ENCODE results near the gene S100Z. TPM values are rescaled to one million over a fixed set of nuclear protein-coding genes. Genes with fewer than 3 reads are reported as not detected.
"Not testable (repeated sequence)": the region's sequence is repeated elsewhere in the genome, so short reads cannot be mapped to it uniquely, and the experiment has no call there.

S100Z gene
- total and polyA plus RNA-seq, 4 donors: 0.77 to 1.9 (median 1.5) TPM

DNA sequence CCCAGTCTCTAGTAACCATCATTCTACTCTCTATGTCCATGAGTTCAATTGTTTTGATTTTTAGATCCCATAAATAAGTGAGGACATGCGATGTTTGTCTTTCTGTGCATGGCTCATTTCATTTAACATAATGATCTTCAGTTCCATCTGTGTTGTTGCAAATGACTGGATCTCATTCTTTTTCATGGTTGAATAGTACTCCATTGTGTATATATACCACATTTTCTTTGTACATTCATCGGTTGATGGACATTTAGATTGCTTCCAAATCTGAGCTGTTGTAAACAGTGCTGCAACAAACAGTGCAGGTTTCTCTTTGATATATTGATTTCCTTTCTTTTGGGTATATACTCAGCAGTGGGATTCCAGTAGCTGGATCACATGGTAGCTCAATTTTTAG lies 46.4 kb downstream of the S100Z start:
- H3K4me1 ChIP-seq (ENCODE audit: control insufficient read depth in 5 of 5, insufficient read depth in 5 of 5, low read length in 5 of 5): no peaks in the 10 kb centered on the region
- no peak overlapping the region for H3K27ac ChIP-seq (ENCODE audit: low read depth in 1 of 2, low read length in 1 of 2)
- H3K27me3 ChIP-seq (ENCODE audit: control insufficient read depth in 3 of 3, insufficient read depth in 3 of 3, low read length in 2 of 3): no peaks in the 10 kb centered on the region
- no peak overlapping the region for H3K9ac ChIP-seq (ENCODE audit: insufficient read depth in 1 of 2, low read length in 2 of 2)
- WGBS, 2 donors: 97 to 98% methylated on average over 2 of the region's 2 CpGs
- H3K4me3 ChIP-seq: no peak overlapping the region
- TF ChIP-seq, protein P1, sequence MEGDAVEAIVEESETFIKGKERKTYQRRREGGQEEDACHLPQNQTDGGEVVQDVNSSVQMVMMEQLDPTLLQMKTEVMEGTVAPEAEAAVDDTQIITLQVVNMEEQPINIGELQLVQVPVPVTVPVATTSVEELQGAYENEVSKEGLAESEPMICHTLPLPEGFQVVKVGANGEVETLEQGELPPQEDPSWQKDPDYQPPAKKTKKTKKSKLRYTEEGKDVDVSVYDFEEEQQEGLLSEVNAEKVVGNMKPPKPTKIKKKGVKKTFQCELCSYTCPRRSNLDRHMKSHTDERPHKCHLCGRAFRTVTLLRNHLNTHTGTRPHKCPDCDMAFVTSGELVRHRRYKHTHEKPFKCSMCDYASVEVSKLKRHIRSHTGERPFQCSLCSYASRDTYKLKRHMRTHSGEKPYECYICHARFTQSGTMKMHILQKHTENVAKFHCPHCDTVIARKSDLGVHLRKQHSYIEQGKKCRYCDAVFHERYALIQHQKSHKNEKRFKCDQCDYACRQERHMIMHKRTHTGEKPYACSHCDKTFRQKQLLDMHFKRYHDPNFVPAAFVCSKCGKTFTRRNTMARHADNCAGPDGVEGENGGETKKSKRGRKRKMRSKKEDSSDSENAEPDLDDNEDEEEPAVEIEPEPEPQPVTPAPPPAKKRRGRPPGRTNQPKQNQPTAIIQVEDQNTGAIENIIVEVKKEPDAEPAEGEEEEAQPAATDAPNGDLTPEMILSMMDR (IDR thresholded peaks at IDR 0.05; ENCODE audit: control extremely low read depth, extremely low read depth): no peak
- H3K36me3 ChIP-seq (ENCODE audit: control insufficient read depth in 4 of 4, insufficient read depth in 4 of 4, low read length in 4 of 4): no peaks in the 10 kb centered on the region
- ATAC-seq (ENCODE audit: insufficient read depth, low FRiP score) (no peak), DNase-seq (no peak)
- H3K9me3 ChIP-seq (ENCODE audit: control insufficient read depth in 4 of 4, insufficient read depth in 3 of 4, low read length in 3 of 4): peaks cover 0 to 8% (median 2%) of the 10 kb centered on the region in 4 donors

DNA sequence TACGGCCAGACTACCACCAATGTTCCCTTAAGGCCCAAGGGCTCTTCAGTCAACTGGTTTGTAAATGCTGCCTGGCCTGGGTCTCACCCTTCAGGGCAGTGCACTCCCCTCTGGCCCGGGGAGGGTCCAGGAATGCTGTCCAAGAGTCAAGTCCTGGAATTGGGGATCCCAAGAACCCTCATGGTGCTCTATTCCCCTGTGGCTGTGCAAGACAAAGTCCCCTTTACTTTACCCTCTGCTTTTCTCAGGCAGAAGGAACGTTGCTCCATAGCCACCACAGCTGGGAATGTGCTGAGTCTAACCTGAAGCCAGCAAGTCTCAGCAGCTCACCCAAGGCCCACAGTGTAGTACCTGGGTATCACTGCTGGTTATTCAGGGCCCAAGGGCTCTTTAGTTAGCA lies 51.7 kb downstream of the S100Z start:
- Histone ChIP-seq H3K36me3 (ENCODE audit: control insufficient read depth in 4 of 4, insufficient read depth in 4 of 4, low read length in 4 of 4) (no peaks in the 10 kb centered on the region), H3K9me3 (ENCODE audit: control insufficient read depth in 4 of 4, insufficient read depth in 3 of 4, low read length in 3 of 4) (peaks cover 0 to 15% (median 4%) of the 10 kb centered on the region in 4 donors)
- no peak for DNase-seq

DNA sequence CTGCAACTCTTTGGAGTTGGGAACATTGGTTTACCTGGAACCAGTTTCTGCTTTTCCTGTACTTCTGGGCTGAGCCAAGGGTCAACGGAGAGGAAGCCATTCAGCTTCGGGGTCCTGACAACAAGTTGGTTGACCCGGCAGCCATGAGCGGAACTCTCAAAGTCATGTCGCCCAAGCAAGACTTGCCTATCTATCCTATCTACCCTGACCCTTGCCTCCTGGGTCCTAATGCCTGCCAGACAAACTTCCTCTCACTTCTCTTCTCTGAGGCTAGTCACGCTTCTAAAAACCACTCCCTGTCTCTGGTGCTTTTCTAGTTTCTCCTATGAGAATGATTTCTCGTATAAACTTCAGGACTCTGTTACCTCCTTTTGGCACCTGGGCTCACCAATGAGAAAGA lies 58.4 kb downstream of the S100Z start:
- no peak for DNase-seq
- no peak for ATAC-seq (ENCODE audit: insufficient read depth, low FRiP score)
- Histone ChIP-seq H3K9me3 (ENCODE audit: control insufficient read depth in 4 of 4, insufficient read depth in 3 of 4, low read length in 3 of 4) (no peaks in the 10 kb centered on the region), H3K4me1 (ENCODE audit: control insufficient read depth in 5 of 5, insufficient read depth in 5 of 5, low read length in 5 of 5) (no peaks in the 10 kb centered on the region), H3K4me3 (no peak overlapping the region), H3K9ac (ENCODE audit: insufficient read depth in 1 of 2, low read length in 2 of 2) (no peak overlapping the region), H3K27me3 (ENCODE audit: control insufficient read depth in 3 of 3, insufficient read depth in 3 of 3, low read length in 2 of 3) (no peaks in the 10 kb centered on the region), H3K36me3 (ENCODE audit: control insufficient read depth in 4 of 4, insufficient read depth in 4 of 4, low read length in 4 of 4) (no peaks in the 10 kb centered on the region), H3K27ac (ENCODE audit: low read depth in 1 of 2, low read length in 1 of 2) (no peak overlapping the region)
- 87 to 92% methylated on average over 7 of the region's 7 CpGs for WGBS, 2 donors
- TF ChIP-seq, protein P1 (IDR thresholded peaks at IDR 0.05; ENCODE audit: control extremely low read depth, extremely low read depth): no peak

More for the DNA sequence above, 51.7 kb downstream of the S100Z start:
- no peak overlapping the region for H3K4me3 ChIP-seq
- ATAC-seq (ENCODE audit: insufficient read depth, low FRiP score): no peak
- no peak overlapping the region for H3K9ac ChIP-seq (ENCODE audit: insufficient read depth in 1 of 2, low read length in 2 of 2)
- no peaks in the 10 kb centered on the region for H3K4me1 ChIP-seq (ENCODE audit: control insufficient read depth in 5 of 5, insufficient read depth in 5 of 5, low read length in 5 of 5)
- WGBS, 2 donors: 84 to 98% methylated on average over 3 of the region's 3 CpGs
- no peaks in the 10 kb centered on the region for H3K27me3 ChIP-seq (ENCODE audit: control insufficient read depth in 3 of 3, insufficient read depth in 3 of 3, low read length in 2 of 3)
- H3K27ac ChIP-seq (ENCODE audit: low read depth in 1 of 2, low read length in 1 of 2): no peak overlapping the region
- TF ChIP-seq, protein P1 (IDR thresholded peaks at IDR 0.05; ENCODE audit: control extremely low read depth, extremely low read depth): no peak

DNA sequence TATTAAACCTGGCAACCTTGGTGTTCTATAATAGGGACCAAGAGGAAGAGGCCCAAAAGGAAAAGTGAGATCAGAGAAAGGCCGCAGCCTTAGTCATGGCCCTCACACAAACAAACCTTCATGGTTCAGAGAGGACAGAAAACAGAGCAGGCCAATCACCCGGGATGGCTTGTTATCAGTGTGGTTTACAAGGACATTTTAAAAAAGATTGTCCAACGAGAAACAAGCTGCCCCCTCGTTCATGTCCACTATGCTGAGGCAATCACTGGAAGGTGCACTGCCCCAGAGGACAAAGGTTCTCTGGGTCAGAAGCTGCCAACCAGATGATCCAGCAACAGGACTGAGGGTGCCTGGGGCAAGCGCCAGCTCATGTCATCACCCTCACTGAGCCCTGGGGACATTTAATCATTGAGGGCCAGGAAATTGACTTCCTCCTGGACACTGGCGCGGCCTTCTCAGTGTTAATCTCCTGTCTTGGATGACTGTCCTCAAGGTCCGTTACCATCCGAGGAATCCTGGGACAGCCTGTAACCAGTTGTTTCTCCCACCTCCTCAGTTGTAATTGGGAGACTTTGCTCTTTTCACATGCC lies 60.6 kb downstream of the S100Z start:
- not testable (repeated sequence) for H3K27me3 ChIP-seq (ENCODE audit: control insufficient read depth in 3 of 3, insufficient read depth in 3 of 3, low read length in 2 of 3); H3K4me1 ChIP-seq (ENCODE audit: control insufficient read depth in 5 of 5, insufficient read depth in 5 of 5, low read length in 5 of 5); H3K4me3 ChIP-seq; H3K36me3 ChIP-seq (ENCODE audit: control insufficient read depth in 4 of 4, insufficient read depth in 4 of 4, low read length in 4 of 4); H3K9me3 ChIP-seq (ENCODE audit: control insufficient read depth in 4 of 4, insufficient read depth in 3 of 4, low read length in 3 of 4); H3K27ac ChIP-seq (ENCODE audit: low read depth in 1 of 2, low read length in 1 of 2); DNase-seq; ATAC-seq (ENCODE audit: insufficient read depth, low FRiP score); H3K9ac ChIP-seq (ENCODE audit: insufficient read depth in 1 of 2, low read length in 2 of 2)
- 85 to 87% methylated on average over 9 of the region's 9 CpGs for WGBS, 2 donors

DNA sequence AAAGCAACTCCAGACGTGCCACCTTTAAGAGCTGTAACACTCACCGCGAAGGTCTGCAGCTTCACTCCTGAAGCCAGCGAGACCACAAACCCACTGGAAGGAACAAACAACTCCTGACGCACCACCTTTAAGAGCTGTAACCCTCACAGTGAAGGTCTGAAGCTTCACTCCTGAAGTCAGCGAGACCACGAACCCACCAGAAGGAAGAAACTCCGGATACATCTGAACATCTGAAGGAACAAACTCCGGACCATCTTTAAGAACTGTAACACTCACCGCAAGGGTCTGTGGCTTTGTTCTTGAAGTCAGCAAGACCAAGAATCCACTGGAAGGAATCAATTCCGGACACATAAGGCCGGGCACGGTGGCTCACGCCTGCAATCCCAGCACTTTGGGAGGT lies 64.9 kb downstream of the S100Z start:
- not testable (repeated sequence) for H3K4me1 ChIP-seq (ENCODE audit: control insufficient read depth in 5 of 5, insufficient read depth in 5 of 5, low read length in 5 of 5); H3K27me3 ChIP-seq (ENCODE audit: control insufficient read depth in 3 of 3, insufficient read depth in 3 of 3, low read length in 2 of 3); H3K4me3 ChIP-seq; H3K9me3 ChIP-seq (ENCODE audit: control insufficient read depth in 4 of 4, insufficient read depth in 3 of 4, low read length in 3 of 4); H3K9ac ChIP-seq (ENCODE audit: insufficient read depth in 1 of 2, low read length in 2 of 2); DNase-seq; H3K27ac ChIP-seq (ENCODE audit: low read depth in 1 of 2, low read length in 1 of 2); H3K36me3 ChIP-seq (ENCODE audit: control insufficient read depth in 4 of 4, insufficient read depth in 4 of 4, low read length in 4 of 4); ATAC-seq (ENCODE audit: insufficient read depth, low FRiP score)
- 83 to 86% methylated on average over 14 of the region's 14 CpGs for WGBS, 2 donors
